NT2/D1 (cell line): ENCODE measurements around the gene FOXC1.

Source experiments
- YY1 ChIP-seq: IDR thresholded peaks from 2 replicates; pipeline ENCODE4 v1.6.1; 2011; ENCODE audit not compliant: insufficient read length, insufficient read depth
- ZNF274 ChIP-seq: IDR thresholded peaks from 2 replicates; pipeline ENCODE4 v1.6.1; 2011; ENCODE audit warnings: mild to moderate bottlenecking, low read depth, low read length

DNA sequence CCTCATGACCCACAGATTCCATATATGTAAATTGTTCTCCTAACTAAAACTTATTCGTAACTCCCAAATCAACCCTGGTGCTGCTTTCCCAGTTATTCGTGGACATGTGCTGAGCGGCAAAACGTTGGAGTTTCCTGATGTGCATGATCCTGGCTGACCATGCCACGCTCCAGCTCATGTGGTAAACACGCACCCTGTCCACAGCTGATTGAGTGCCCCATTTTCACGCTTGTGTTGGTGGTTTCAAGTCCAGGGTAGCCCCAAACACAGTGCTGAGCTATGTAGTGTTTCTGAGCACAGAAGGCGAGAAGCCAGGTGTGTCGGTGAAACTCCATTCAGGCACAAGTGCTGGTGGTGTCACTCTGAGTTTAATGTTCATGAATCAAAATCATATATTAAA, 19.1 kb upstream of the FOXC1 start:
- no peak for TF ChIP-seq YY1
- no peak for TF ChIP-seq ZNF274
